SK-N-SH treated with all-trans-retinoic acid at 6 μM for 48 hours (cell line): ENCODE results near the gene INHBC.

Experiments used
- BACH2 ChIP-seq: fragments of 250-450 bp; sonication (Bioruptor Pico); IDR thresholded peaks from 2 replicates; pipeline ENCODE4 v1.9.0; 2021; ENCODE audit warnings: mild to moderate bottlenecking, borderline replicate concordance
- CREB5 ChIP-seq: fragments of 250-450 bp; sonication (Bioruptor Pico); IDR thresholded peaks from 2 replicates; pipeline ENCODE4 v1.5.1; 2020; ENCODE audit warnings: low read depth, mild to moderate bottlenecking, moderate library complexity
- GLIS3 ChIP-seq: fragments of 250-450 bp; sonication (Bioruptor Pico); IDR thresholded peaks from 2 replicates; pipeline ENCODE4 v1.5.0; 2020; ENCODE audit warnings: mild to moderate bottlenecking, moderate library complexity
- OSR1 ChIP-seq: fragments of 250-450 bp; sonication (Bioruptor Pico); IDR thresholded peaks from 2 replicates; pipeline ENCODE4 v1.8.0; 2022; ENCODE audit warnings: moderate library complexity, mild to moderate bottlenecking, inconsistent platforms
- POU6F1 ChIP-seq: fragments of 250-450 bp; sonication (Bioruptor Pico); IDR thresholded peaks from 2 replicates; pipeline ENCODE4 v1.8.0; 2021; ENCODE audit warnings: low read depth, mild to moderate bottlenecking, moderate library complexity, borderline replicate concordance
- PPARA ChIP-seq: fragments of 250-450 bp; sonication (Bioruptor Pico); IDR thresholded peaks from 2 replicates; pipeline ENCODE4 v1.5.0; 2020; ENCODE audit warnings: mild to moderate bottlenecking, borderline replicate concordance
- RARB ChIP-seq: fragments of 250-450 bp; sonication (Bioruptor Pico); IDR thresholded peaks from 2 replicates; pipeline ENCODE4 v1.8.0; 2021; ENCODE audit warnings: mild to moderate bottlenecking, moderate library complexity
- SNAI2 ChIP-seq: fragments of 250-450 bp; sonication (Bioruptor Pico); IDR thresholded peaks from 2 replicates; pipeline ENCODE4 v1.5.0; 2020; ENCODE audit warnings: mild to moderate bottlenecking, moderate library complexity
- TCF4 ChIP-seq: fragments of 250-450 bp; sonication (Bioruptor Pico); IDR thresholded peaks from 2 replicates; pipeline ENCODE4 v1.8.0; 2021; ENCODE audit warnings: mild to moderate bottlenecking, moderate library complexity, borderline replicate concordance
- ZFP30 ChIP-seq: fragments of 450-650 bp; formaldehyde crosslinking; IDR thresholded peaks from 2 replicates; pipeline ENCODE4 v1.5.0; 2022; ENCODE audit warnings: mild to moderate bottlenecking, moderate library complexity
- ZNF565 ChIP-seq: fragments of 450-650 bp; formaldehyde crosslinking; conservative IDR thresholded peaks from 2 replicates; pipeline ENCODE4 v1.5.0; 2020; ENCODE audit warnings: low read depth, mild to moderate bottlenecking, moderate library complexity

- no peak for TF ChIP-seq OSR1 (CRISPR knock-in tag)
- no peak for TF ChIP-seq TCF4 (CRISPR knock-in tag)
- TF ChIP-seq POU6F1 (CRISPR knock-in tag), result no peak
- TF ChIP-seq ZNF565 (CRISPR knock-in tag), result no peak
- no peak for TF ChIP-seq ZFP30 (CRISPR knock-in tag)
- TF ChIP-seq CREB5, result no peak
- no peak for TF ChIP-seq GLIS3
- no peak for TF ChIP-seq SNAI2
- no peak for TF ChIP-seq BACH2 (CRISPR knock-in tag)
- TF ChIP-seq PPARA, result no peak
- TF ChIP-seq RARB, result no peak
These were observed 24.1 kb downstream of the INHBC start for GRCh38 chr12:57458665-57459054.
